HG02884 (cell line): ENCODE measurements around the gene MED7.

ENCODE experiments used
- ATAC-seq: cut with Tn5 transposase; IDR thresholded peaks from one replicate; pipeline ENCODE4 v1.9.1; 2021; ENCODE audit warnings: mild to moderate bottlenecking, moderate library complexity; ENCODE audit not compliant: unreplicated experiment

The MED7 gene

GRCh38 chr5:157107508-157107907 lies 35.2 kb downstream of the MED7 start:
- no peak for ATAC-seq

GRCh38 chr5:157106630-157107461 lies 35.8 kb downstream of the MED7 start:
- peak; percentile 25 for ATAC-seq

- no peak for ATAC-seq
Measured at GRCh38 chr5:157100140-157100679, 42.5 kb downstream of the MED7 start.

GRCh38 chr5:157088342-157088990 lies 54.2 kb downstream of the MED7 start:
- ATAC-seq: peak; percentile 70
